GM12878 (cell line): ENCODE data around the gene SH2B2. TPM values are rescaled to one million over a fixed set of nuclear protein-coding genes. Genes with fewer than 3 reads are reported as not detected.

Experiments
- CREB1 ChIP-seq: IDR thresholded peaks from 2 replicates; pipeline ENCODE4 v1.6.1; 2012; ENCODE audit warnings: low read depth, mild to moderate bottlenecking, inconsistent platforms
- CREM ChIP-seq: IDR thresholded peaks from 2 replicates; pipeline ENCODE4 v1.6.1; 2014; ENCODE audit warnings: antibody characterized with exemption, low read depth
- DPF2 ChIP-seq: fragments of 450-650 bp; IDR thresholded peaks from 2 replicates; pipeline ENCODE4 v1.6.1; 2017; ENCODE audit warnings: mild to moderate bottlenecking
- EGR1 ChIP-seq, 2 experiments: IDR thresholded peaks; 1 replicate in 1 of 2; 2 replicates in 1 of 2; pipeline ENCODE4 v1.6.1; 2011 to 2012; ENCODE audit warnings: low read depth in 2 of 2, low read length in 2 of 2, borderline replicate concordance in 1 of 2, mild to moderate bottlenecking in 1 of 2, moderate library complexity in 1 of 2
- ELK1 ChIP-seq: IDR thresholded peaks from 2 replicates; pipeline ENCODE4 v1.6.1; 2012; ENCODE audit warnings: low read depth, low read length, improper control_type of control experiment
- ESRRA ChIP-seq: IDR thresholded peaks from 2 replicates; pipeline ENCODE4 v1.6.1; 2012; ENCODE audit warnings: mild to moderate bottlenecking, low read length, improper control_type of control experiment
- GABPA ChIP-seq: IDR thresholded peaks from 2 replicates; pipeline ENCODE4 v1.6.1; 2014; ENCODE audit warnings: antibody characterized with exemption, low read depth, mild to moderate bottlenecking, inconsistent platforms
- GATAD2B ChIP-seq: fragments of 450-650 bp; conservative IDR thresholded peaks from 2 replicates; pipeline ENCODE4 v1.6.1; 2017; ENCODE audit warnings: low read depth, mild to moderate bottlenecking, moderate library complexity
- HCFC1 ChIP-seq: fragments of 150-350 bp; IDR thresholded peaks from 2 replicates; pipeline ENCODE4 v1.6.1; 2014; ENCODE audit warnings: low read length
- IKZF1 ChIP-seq: fragments of 450-650 bp; conservative IDR thresholded peaks from 2 replicates; pipeline ENCODE4 v1.6.1; 2017; ENCODE audit warnings: antibody characterized with exemption, mild to moderate bottlenecking
- JUNB ChIP-seq: IDR thresholded peaks from 2 replicates; pipeline ENCODE4 v1.6.1; 2016; ENCODE audit warnings: antibody characterized with exemption, mild to moderate bottlenecking
- NFYB ChIP-seq: IDR thresholded peaks from 2 replicates; pipeline ENCODE4 v1.6.1; 2011; ENCODE audit warnings: low read depth, mild to moderate bottlenecking, low read length, improper control_type of control experiment, moderate library complexity; ENCODE audit not compliant: insufficient read depth
- NKRF ChIP-seq: fragments of 450-650 bp; conservative IDR thresholded peaks from 2 replicates; pipeline ENCODE4 v1.6.1; 2017; ENCODE audit warnings: mild to moderate bottlenecking, moderate library complexity
- PAX5 ChIP-seq: IDR thresholded peaks from 2 replicates; pipeline ENCODE4 v1.6.1; 2011; ENCODE audit warnings: low read depth, low read length, borderline replicate concordance
- POLR2A ChIP-seq: IDR thresholded peaks from 2 replicates; pipeline ENCODE4 v1.6.1; 2011; ENCODE audit warnings: low read depth, mild to moderate bottlenecking, low read length
- POLR2AphosphoS2 ChIP-seq: IDR thresholded peaks from 2 replicates; pipeline ENCODE4 v1.6.1; 2011; ENCODE audit warnings: low read depth, mild to moderate bottlenecking, low read length, improper control_type of control experiment, moderate library complexity
- RAD21 ChIP-seq: IDR thresholded peaks from 2 replicates; pipeline ENCODE4 v1.6.1; 2011; ENCODE audit warnings: mild to moderate bottlenecking, low read depth, low read length, moderate library complexity; ENCODE audit not compliant: insufficient read depth
- RELB ChIP-seq: fragments of 450-650 bp; IDR thresholded peaks from 2 replicates; pipeline ENCODE4 v1.6.1; 2017; ENCODE audit warnings: low read depth, mild to moderate bottlenecking, moderate library complexity
- SP1 ChIP-seq: IDR thresholded peaks from one replicate; pipeline ENCODE4 v1.6.1; 2011; ENCODE audit warnings: low read depth, low read length
- TAF1 ChIP-seq: IDR thresholded peaks from 2 replicates; pipeline ENCODE4 v1.6.1; 2011; ENCODE audit warnings: mild to moderate bottlenecking, low read depth, low read length, borderline replicate concordance
- ZNF687 ChIP-seq: fragments of 450-650 bp; IDR thresholded peaks from 2 replicates; pipeline ENCODE4 v1.6.1; 2017; ENCODE audit warnings: mild to moderate bottlenecking, moderate library complexity
- polyA plus RNA-seq, 11 experiments: library from polyadenylated mRNA; depleted of rRNA in 4 of 11; unstranded in 6 of 11; stranded (reverse) in 5 of 11; fragments of >200 nt; fragmentation: Nextera tagmentation in 4 of 11; fragmentation: Illumina TruSeq in 1 of 11; extraction: Ambion mirVana in 4 of 11; extraction: Trizol in 1 of 11; gene quantifications; 1 replicate in 1 of 11; 2 replicates in 10 of 11; pipeline versions ENCODE4 v1.2.1 to v1.2.3, GENCODE V29; 2011 to 2016; ENCODE audit warnings: inconsistent platforms in 2 of 11, missing spikeins in 2 of 11, low read depth in 1 of 11
- total RNA-seq, 4 experiments: library from RNA; depleted of rRNA in 3 of 4; stranded (reverse); fragments of >200 nt in 3 of 4; fragmentation: Illumina TruSeq in 1 of 4; extraction: Trizol in 1 of 4; gene quantifications; 2 replicates each; pipeline versions ENCODE4 v1.2.1 to v1.2.3, GENCODE V29; 2013 to 2021

The SH2B2 gene
- total and polyA plus RNA-seq, 10 of the 15 experiments (the other 5 are each of a cell fraction or from before 2014, with no cell fraction given), result 0.13 to 55.1 (median 7.4) TPM; not detected in 1

DNA sequence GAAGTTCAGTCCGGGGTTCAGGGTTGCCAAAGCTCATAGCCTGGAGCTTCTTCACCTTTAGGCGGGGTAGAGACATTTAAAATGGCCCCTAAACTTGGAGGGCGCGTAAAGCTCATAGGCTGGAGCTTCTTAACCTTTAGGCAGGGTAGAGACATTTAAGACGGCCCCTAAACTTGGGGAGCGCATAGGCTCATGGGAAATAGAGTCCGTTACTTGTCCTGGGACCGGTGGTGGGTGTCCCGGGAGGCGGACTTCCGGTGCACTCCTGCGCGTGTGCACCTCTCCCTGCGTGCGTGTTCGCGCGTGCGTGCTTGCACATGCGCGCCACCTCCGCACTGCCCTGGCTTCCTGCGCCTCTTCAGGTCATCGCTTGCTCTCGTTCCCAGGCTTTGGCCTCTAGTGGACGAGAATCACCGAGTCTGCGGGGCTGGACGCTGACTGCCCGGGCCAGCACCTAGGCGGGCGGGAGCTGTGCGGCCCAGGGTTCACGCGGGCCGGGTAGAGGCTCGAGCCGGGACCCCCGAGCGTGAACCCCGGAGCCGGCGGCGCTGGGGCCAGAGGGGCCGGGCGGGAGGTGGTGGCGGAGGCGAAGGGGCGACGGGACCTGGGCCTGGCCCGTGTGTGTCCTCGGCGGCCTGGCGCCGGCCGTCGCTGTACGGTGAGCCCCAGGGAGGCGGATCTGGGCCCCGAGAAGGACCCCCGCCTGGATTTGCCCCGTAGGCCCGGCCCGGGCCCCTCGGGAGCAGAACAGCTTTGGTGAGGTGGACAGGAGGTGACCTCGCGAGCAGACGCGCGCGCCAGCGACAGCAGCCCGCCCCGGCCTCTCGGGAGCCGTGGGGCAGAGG lies 77.1 kb downstream of the SH2B2 start (continued):
- TF ChIP-seq ELK1, result peak; percentile 82
- 0 out of 2 replicates have a peak, but pooled peaks have one; percentile 45 for TF ChIP-seq DPF2
- peak; percentile 56; the same call in 1 of the 2 replicates for TF ChIP-seq GATAD2B
- TF ChIP-seq GABPA, result peak; percentile 75; the same call in 1 of the 2 replicates
- TF ChIP-seq JUNB, result peak; percentile 99
- TF ChIP-seq SP1, result peak; percentile 13
- TF ChIP-seq CREM, result 0 out of 2 replicates have a peak, but pooled peaks have one; percentile 68
- peak; percentile 19; the same call in 1 of the 2 replicates for TF ChIP-seq NFYB
- peak; percentile 59; the same call in 1 of the 2 replicates for TF ChIP-seq ZNF687
- peak; percentile 57; the same call in 1 of the 2 replicates for TF ChIP-seq NKRF
- TF ChIP-seq RELB, result peak; percentile 81
- TF ChIP-seq POLR2AphosphoS2, result peak; percentile 57; the same call in 1 of the 2 replicates
- peak; percentile 87 for TF ChIP-seq HCFC1
- TF ChIP-seq RAD21, result peak; percentile 20; the same call in 1 of the 2 replicates
- TF ChIP-seq CREB1, result peak; percentile 53; the same call in 1 of the 2 replicates
- TF ChIP-seq PAX5, result 0 out of 2 replicates have a peak, but pooled peaks have one; percentile 25
- peak in 1 of 2 experiments; percentile 71; a peak in 1 of 3 replicates for TF ChIP-seq EGR1 (IDR thresholded peaks at IDR 0.05; ENCODE audit: borderline replicate concordance in 1 of 2, low read depth in 2 of 2, low read length in 2 of 2)
- 0 out of 2 replicates have a peak, but pooled peaks have one; percentile 30 for TF ChIP-seq ESRRA
- peak; percentile 98 for TF ChIP-seq IKZF1
- TF ChIP-seq POLR2A, result peak; percentile 76
- TF ChIP-seq TAF1, result 0 out of 2 replicates have a peak, but pooled peaks have one; percentile 42
